ENCODE data around the gene IFIT3.
"Not testable (repeated sequence)": the region's sequence is repeated elsewhere in the genome, so short reads cannot be mapped to it uniquely, and the experiment has no call there.

Gene IFIT3

DNA sequence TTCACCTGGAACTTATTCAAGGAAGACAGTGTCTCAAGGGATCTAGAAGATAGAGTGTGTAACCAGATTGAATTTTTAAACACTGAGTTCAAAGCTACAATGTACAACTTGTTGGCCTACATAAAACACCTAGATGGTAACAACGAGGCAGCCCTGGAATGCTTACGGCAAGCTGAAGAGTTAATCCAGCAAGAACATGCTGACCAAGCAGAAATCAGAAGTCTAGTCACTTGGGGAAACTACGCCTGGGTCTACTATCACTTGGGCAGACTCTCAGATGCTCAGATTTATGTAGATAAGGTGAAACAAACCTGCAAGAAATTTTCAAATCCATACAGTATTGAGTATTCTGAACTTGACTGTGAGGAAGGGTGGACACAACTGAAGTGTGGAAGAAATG lies 10.9 kb downstream of the IFIT3 start:
- DNase-seq: no peak

DNA sequence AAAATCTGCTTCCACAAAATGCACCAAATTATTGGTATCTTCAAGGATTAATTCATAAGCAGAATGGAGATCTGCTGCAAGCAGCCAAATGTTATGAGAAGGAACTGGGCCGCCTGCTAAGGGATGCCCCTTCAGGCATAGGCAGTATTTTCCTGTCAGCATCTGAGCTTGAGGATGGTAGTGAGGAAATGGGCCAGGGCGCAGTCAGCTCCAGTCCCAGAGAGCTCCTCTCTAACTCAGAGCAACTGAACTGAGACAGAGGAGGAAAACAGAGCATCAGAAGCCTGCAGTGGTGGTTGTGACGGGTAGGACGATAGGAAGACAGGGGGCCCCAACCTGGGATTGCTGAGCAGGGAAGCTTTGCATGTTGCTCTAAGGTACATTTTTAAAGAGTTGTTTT lies 12.1 kb downstream of the IFIT3 start:
- DNase-seq: no peak

DNA sequence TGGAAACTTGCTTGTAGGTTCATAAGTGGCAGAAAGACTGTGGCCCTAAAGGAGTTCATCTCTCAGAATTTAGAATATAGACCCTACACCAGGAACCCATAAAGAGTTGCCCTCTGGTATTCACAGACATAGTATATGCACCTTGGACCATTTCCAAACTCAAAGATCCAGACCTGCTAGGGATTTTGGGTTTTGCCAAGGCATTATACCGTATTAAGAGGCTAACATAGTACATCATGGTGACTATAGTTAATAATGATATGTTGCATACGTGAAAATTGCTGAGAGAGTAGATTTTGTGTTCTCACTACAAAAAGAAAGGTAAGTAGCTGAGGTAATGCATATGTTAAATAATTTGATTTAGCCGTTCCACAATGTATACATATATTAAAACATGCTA lies 13.9 kb downstream of the IFIT3 start:
- DNase-seq: no peak

DNA sequence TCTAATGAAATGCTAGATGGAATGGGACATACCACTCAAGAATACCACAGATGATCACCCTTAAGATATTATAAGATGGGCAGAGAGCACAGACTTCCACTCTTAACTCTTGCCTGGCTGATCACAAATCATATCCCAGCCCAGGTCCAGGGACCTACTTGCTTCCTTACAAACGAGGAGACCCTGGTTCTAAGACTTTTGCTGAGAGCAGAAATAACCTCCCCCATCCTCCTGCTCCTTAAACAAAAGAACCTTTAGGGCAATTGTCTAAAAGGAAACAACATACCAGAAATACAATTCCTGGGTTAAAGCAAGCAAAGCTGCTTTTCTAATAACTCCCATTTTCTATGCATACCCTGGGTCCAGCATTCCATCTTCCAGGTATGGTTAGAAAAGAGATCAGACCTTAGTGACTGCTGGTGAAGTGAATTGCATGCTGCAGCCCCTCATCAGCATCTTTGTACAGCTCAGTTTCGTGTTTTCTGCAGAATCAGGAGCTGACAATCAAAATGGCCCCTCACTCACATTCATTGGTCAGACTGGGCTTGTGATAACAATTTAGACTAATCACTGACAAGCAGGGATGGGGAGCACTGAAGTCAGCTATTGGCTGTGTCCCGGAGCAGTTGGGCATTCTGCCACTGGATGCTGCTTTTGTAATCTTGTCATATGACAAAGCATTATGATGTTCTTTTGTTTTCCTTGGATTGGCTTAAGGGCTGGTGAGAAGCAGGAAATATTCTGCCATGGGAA lies 14.6 kb downstream of the IFIT3 start:
- no peak for DNase-seq

DNA sequence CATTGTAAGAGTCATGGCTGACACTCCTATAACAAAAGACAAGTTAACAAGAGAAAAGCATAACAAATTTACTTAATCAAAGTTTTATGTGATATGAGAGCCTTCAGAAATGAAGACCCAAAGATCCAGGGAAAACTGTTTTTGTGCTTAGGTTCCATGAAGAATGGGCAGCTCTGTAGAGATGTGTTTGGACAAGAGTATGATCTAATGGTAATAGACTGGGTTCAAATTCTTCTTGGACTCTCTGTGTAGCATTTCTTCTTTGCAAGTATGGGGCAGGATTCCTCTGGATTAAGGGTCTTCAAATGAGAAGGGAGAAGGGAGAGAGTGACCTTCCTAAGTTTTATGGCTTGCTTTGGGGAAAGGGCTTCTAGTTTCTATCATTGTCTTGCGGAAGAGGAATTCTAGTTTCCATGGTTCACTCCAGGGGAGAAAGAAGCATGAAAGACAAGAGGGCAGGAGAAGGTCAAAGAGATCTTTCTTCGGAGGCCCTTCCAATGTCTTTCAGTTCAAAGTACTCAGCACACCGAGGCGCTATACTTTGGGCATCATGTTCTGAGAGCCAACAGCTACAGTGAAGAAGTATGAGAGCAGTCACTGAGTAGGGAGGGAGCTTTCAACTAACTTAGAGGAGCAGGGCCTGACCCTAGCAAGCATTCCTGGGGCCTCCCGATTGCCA lies 15.4 kb downstream of the IFIT3 start:
- DNase-seq: no peak

DNA sequence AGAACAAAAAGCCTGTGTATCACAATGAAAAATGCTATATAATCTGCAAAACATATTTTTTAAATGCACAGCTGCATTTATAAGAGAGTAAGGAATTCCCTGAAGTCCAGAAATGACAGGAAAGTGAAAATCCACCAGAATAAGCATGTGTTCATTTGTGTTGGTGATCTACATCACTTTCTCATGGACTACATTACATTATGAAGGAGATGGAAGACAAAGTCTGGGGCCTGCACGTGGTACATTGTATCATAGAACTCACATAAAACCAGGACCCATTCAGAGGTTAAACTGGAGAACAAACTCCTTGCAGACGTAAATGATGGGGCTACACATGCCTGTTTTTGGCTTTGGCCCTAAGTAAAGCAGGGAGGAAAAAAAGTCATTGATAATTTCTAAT lies 16.4 kb downstream of the IFIT3 start:
- no peak for DNase-seq

DNA sequence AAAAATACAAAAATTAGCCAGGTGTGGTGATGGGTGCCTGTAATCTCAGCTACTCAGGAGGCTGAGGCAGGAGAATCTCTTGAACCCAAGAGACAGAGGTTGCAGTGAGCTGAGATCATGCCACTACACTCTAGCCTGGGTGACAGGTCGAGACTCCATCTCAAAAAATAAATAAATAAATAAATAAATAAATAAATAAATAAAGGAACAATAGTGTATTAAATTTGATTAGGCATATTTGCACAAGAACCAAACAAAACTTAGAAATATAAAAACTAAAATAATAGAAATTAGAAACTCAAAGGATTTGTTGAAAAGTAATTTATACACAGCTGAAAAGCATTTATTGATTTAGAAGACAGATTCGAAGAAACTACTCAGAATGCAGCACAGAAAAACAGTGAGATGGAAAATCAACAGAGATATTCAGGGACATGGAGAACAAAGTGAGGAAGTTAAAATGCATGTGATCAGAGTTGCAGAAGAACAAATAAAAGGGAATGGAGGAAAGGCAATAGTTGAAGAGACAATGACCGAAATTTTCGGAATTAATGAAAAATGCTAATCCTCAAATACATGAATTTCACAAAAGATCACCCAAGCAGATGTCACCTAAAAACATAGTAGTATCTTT lies 17.7 kb downstream of the IFIT3 start:
- no peak for DNase-seq

DNA sequence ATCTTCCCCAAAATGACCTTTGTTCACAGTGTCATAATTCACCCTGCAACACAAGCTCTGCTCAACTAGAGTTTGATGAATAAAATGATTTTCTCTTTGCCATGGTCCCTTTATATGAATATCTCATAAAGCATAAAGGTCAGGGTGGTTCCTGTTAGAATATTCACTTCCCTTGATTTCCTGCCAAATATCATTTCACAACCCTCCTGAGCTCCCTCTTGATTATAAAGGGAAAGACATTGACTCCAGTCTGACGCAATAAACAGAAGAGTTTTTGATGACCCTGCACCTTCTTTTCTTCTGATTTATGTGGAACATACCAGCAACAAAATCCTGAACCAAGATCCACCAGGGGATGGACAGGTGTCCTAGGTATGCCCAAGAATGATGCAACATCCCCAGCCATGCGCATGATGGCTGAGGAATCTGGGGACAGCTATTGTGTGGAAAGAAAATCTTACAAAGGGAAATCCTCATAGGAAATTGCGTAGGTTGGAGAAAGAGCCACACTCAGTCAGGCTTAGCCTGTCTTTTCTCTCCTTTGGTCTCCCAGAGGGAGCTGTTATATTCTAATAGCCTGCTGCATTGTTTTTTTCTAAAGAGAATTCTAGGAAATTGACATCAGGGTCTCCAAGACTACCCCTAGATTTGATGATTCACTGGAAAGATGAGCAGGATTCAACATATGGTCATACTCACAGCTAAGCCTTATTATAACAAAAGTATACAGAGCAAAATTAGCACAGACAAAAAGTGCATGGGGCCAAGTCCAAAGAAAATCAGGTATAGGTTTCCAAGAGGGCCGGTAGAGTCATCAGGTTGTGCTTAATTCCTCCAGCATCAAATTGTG lies 18.8 kb downstream of the IFIT3 start:
- no peak for DNase-seq

DNA sequence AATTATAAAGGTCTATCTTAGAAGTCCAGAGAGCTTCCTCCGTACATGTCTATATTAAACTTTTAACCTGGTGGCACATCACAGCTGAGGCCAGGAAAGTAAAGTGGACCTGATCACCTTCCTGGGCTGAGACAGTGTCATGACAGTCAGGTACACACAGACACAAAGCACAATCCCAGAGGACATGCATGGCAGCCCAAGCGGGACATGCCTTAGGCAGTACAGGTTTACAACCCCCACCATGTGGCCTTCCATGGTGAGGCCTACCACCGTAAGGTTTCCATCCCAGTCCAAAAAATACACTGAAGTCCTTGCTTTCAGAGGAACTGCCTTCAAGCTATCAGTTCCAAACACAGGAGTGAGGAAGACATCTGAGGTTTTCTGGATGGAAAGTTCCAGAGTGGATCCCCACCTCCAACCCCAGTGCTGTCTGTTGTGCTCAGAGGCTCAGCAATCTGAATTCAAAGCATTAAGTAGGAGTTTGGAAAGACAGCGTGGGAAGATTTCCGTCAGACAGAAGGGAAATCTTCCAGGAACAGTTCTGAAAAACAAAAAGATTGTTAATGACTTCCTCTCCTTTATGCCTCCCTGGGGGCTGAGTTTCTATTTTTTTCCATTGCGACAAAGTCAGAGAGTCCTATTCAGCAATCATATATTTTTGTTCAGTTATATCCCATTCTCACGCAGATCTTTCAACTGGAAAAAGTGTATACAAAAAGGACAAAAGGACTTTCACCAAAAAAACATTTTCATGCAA lies 20.1 kb downstream of the IFIT3 start:
- no peak for DNase-seq

DNA sequence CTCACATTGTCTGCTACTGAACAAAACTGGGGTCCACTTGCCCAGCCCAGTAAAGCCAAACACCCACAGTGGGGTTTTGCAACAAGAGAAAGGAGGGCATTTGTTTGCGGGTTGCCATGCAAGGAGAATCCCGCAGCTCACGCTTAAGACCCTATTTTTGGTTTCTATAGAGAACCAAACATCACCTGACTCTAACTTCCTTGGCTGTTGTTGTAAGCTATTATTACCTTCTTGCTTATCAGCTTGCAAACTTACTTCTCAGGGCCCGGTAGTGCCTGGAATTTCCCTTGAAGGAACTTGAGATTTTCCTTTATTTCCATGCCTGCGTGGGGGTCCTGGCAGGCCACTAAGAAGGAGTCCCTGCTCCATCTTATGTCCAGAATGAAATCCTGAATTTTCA lies 20.7 kb downstream of the IFIT3 start:
- no peak for DNase-seq

DNA sequence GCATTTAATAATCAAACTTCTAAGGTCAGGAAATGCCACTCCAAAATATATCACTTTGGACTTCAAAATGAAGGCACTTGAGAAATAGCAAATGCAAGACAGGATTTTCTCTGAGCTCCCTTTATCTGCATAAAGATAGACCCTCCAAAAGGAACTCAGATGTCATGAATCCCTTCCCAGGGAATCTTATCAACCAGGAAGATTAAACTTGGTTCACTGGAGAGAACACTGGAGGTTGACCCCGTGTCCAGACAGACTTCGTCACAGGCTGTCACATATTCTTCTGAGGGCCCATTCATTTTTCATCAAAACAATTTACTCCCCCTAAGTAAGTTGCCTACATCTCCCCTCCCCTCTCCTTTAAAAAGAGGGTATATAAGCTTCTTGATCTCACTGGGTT lies 21.2 kb downstream of the IFIT3 start:
- DNase-seq: no peak

DNA sequence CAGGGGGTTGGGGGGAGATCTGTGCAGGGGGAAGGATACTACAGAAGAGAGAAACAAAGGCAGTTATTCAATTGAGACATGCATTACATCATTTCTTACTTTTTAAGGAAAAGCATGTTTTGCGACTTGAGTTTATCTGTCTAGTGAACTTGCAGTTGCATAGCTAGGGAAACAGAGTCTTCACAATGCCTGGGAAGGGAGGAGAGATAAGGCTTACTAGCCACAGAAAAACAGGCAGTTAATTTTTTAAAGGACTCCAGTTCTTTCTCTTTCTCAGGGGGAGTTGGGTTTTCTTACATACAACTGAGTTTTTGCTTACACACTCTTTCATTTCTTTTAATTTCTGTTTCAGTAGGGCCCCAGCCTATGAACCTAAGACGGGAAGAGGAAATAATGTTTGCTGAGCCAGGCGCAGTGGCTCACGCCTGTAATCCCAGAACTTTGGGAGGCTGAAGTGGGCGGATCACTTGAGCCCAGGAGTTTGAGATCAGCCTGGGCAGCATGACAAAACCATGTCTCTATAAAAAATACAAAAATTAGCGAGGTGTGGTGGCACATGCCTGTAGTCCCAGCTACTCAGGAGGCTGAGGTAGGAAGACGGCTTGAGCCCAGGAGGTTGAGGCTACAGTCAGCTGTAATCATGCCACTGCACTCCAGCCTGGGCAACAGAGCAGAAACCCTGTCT lies 23.0 kb downstream of the IFIT3 start:
- not testable (repeated sequence) for DNase-seq

DNA sequence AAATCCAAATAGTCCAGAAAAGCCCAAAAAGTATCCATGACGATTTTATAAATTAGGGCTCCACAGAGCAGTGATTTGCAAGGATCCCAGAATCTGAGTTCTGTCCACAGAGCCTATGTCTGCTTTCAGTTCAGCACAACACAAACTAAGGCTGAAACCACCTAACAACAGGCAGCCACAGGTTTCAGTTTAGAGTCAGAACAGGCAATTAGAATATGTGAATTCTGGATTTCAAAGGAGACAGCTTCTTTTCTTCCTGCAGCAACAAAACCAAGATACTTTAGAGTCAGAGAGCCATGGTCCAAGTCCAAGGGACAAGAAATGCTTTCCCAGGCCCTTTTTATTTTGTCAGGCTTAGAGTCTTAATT lies 23.6 kb downstream of the IFIT3 start:
- no peak for DNase-seq

DNA sequence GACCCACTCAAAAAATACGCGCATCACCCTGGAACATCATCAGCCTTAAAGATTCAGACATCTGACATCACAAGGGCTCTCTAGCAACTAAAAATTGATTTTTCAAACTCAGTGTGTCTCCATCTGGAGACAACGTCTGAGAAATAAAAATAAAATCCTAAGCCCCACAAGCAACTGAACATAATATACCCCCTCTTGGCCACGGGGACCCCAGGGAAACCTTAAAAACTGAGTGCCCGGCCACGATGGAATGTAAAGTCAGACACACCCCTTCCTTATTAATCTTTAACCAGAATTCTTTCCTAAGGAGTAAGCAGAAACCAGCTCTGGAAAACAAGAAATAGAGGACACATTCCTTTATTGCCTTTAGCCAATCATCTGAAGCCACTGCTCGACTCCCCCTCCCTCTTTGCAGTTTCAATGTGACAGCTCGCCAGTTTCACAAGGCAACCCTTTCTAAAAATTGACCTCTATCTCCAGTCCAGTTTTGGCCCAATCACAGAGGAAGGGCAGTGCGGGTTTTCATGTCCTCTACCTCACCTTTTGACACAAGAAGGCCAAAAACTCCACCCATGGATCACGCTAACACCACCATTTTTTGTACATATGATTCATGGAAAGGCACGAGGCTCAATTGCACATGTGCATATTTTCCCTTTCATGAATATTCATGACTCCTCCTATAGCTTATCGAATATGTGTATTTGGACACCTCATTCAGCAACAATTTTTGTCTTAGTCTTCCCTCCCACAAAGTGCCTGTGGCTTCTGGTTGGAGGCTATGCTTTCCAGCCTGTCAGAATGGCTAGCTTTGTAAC lies 24.2 kb downstream of the IFIT3 start:
- no peak for DNase-seq

DNA sequence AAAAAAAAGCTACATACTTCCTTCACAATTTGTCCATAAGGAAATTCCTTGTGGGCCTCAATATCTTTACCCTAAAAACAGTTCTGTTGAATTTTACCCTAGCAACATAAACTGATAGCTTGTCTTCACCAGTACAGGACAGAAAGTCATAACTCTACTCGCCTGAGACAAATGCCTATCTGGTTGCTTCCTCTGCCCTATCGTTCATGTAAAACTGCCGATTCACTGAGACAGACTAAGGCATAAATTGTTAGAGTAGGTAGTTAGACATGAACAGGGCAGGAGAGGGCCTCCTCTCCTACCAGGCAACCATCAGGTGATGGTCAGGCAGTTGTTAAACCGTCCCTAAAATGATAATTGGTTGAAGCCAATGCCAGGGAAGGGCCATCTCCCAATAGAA lies 25.0 kb downstream of the IFIT3 start:
- DNase-seq: no peak

DNA sequence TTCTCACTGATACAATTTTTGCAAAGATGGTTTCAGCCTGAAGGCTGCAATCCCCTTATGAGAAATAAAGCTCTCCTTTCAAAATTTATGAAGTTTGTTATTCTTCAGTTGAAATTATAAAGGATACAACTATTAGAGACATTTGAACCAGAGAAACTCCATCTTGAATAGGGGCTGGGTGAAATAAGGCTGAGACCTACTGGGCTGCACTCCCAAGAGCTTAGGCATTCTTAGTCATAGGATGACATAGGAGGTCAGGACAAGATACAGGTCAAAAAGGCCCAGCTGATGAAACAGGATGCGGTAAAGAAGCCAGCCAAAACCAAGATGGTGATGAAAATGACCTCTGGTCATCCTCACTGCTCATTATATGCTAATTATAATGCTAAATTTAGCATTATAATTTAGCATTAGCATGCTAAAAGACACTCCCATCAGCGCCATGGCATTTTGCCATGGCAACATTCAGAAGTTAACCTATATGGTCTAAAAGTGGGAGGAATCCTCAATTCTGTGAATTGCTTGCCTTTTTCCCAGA lies 27.7 kb downstream of the IFIT3 start:
- no peak for DNase-seq

DNA sequence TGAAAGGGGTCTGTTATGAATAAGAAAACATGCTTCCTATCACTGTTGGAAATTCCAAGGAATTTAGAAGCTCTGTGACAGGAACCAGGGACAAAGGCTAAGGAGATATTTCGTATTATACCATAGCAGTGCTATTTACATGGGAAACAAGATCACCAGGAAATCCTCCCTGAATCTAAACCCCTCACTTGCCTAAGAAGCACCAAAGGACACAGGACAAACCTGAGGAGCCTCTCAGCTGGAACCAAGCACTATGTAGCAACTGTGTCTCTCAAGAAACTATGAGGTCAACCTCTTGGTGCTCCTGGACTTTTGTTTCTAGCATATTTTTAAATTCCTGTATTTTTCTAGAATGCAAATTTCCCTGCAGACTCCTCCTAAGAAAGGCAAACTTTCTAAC lies 29.3 kb downstream of the IFIT3 start:
- no peak for DNase-seq

DNA sequence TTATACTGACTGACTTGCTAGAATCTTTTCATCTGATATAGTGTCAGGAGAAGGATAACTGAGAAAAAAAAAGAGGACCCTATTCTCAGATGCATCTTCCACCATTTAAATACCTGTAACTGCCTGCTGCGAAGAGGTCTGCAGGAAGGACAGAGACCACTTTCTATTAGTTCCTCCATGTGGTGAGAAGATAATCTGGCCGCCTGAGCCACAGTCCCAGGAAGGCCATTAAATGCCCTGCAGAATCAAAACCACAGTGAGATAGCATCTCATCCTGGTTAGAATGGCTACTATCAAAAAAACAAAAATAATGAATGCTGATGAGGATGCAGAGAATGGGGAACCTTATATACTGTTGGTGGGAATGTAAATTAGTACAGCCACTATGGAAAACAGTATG lies 30.2 kb downstream of the IFIT3 start:
- DNase-seq: no peak

DNA sequence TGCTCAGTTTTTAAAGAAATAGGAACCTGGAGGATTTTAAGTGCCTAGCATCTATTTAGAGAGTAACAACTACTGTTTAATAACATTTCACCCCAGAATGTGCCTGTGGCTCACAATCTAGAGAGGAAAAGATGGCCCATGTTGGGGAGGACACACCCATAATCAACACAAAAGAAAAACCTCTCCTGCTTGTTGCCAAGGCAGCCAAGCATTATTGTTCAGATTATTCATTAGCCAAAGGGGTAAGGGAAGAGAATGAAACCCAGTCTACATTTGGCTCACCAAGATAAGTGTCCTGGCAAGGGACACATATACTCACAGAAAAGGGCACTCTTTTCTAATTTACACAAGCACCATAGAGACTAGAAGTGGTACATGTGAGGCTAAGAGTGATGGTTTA lies 32.4 kb downstream of the IFIT3 start:
- DNase-seq: no peak

DNA sequence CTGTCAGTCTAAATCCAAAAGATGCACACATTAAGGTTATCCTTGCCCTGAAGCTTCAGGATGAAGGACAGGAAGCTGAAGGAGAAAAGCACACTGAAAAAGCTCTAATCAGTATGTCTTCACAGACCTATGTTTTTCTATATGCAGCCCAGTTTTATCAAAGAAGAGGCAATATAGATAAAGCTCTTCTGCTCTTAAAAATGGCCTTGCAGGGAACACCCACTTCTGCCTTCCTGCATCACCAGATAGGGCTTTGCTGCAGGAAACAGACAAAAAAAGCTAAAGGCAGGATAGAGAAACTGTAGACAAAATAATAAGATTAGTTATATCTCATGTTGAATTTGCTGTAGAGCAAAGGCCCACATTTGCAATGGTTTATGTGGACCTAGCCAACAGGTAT lies 35.1 kb downstream of the IFIT3 start:
- DNase-seq: no peak

All from activated T-cell treated with anti-CD3 and anti-CD28 coated beads, Interleukin-2, amount 50 U/mL, for 48 hours (primary cell).